WERI-Rb-1 (cell line): ENCODE results near the gene AJAP1.

Source experiments
- DNase-seq: peaks from one replicate; pipeline ENCODE4 v3.0.0-alpha.2; 2020
- H3K27ac ChIP-seq: fragments of 250-450 bp; sonication (Bioruptor Pico); 2 replicates; pipeline ENCODE4 v1.5.1; 2020; ENCODE audit warnings: mild to moderate bottlenecking, moderate library complexity
- H3K27me3 ChIP-seq: fragments of 250-450 bp; sonication (Bioruptor Pico); 2 replicates; pipeline ENCODE4 v1.5.1; 2021; ENCODE audit warnings: mild to moderate bottlenecking, low read depth, moderate library complexity; ENCODE audit not compliant: insufficient read depth, severe bottlenecking
- H3K36me3 ChIP-seq: fragments of 250-450 bp; sonication (Bioruptor Pico); 2 replicates; pipeline ENCODE4 v1.5.1; 2020; ENCODE audit warnings: mild to moderate bottlenecking, moderate library complexity
- H3K4me3 ChIP-seq: 2 replicates; pipeline ENCODE4 v1.5.1; 2011; ENCODE audit warnings: low read depth, mild to moderate bottlenecking, control low read depth, low read length
- H3K9me3 ChIP-seq: fragments of 250-450 bp; sonication (Bioruptor Pico); 2 replicates; pipeline ENCODE4 v1.5.1; 2021; ENCODE audit warnings: mild to moderate bottlenecking, moderate library complexity; ENCODE audit not compliant: severe bottlenecking
- CTCF ChIP-seq: IDR thresholded peaks from 2 replicates; pipeline ENCODE4 v1.5.1; 2011; ENCODE audit warnings: low read depth, mild to moderate bottlenecking, control low read depth, inconsistent platforms, low read length

The AJAP1 gene

GRCh38 chr1:4653328-4653660 lies 1.1 kb upstream of the AJAP1 start:
- H3K4me3 ChIP-seq, result no peak overlapping the region
- no peak overlapping the region for H3K27ac ChIP-seq
- TF ChIP-seq CTCF, result no peak
- peaks cover 3% of the 10 kb centered on the region for H3K9me3 ChIP-seq
- H3K36me3 ChIP-seq, result no peaks in the 10 kb centered on the region
- H3K27me3 ChIP-seq, result peaks cover 73% of the 10 kb centered on the region
- no peak for DNase-seq

- H3K4me3 ChIP-seq, result peak overlapping the region; percentile 36
- H3K9me3 ChIP-seq, result no peaks in the 10 kb centered on the region
- DNase-seq, result no peak
- no peaks in the 10 kb centered on the region for H3K36me3 ChIP-seq
- no peak overlapping the region for H3K27ac ChIP-seq
- TF ChIP-seq CTCF, result no peak
- peaks cover 87% of the 10 kb centered on the region for H3K27me3 ChIP-seq
Observed at GRCh38 chr1:4654764-4655673, 610 bp downstream of the AJAP1 start.

GRCh38 chr1:4655674-4656532 lies 1.5 kb downstream of the AJAP1 start:
- Histone ChIP-seq H3K27me3 (peaks cover 87% of the 10 kb centered on the region), H3K36me3 (no peaks in the 10 kb centered on the region), H3K9me3 (no peaks in the 10 kb centered on the region), H3K4me3 (peak overlapping the region; percentile 36; the same call in 1 of the 2 replicates), H3K27ac (no peak overlapping the region)
- peak; percentile 79 for DNase-seq
- peak; percentile 94 for TF ChIP-seq CTCF

GRCh38 chr1:4656533-4657140 lies 2.2 kb downstream of the AJAP1 start:
- Histone ChIP-seq H3K36me3 (no peaks in the 10 kb centered on the region), H3K27ac (no peak overlapping the region), H3K9me3 (no peaks in the 10 kb centered on the region), H3K27me3 (peaks cover 87% of the 10 kb centered on the region), H3K4me3 (no peak overlapping the region)
- no peak for DNase-seq
- TF ChIP-seq CTCF, result no peak

- TF ChIP-seq CTCF, result no peak
- no peaks in the 10 kb centered on the region for H3K36me3 ChIP-seq
- no peak overlapping the region for H3K27ac ChIP-seq
- no peak overlapping the region for H3K4me3 ChIP-seq
- DNase-seq, result no peak
- H3K27me3 ChIP-seq, result peaks cover 89% of the 10 kb centered on the region
- no peaks in the 10 kb centered on the region for H3K9me3 ChIP-seq
Observed at GRCh38 chr1:4657244-4657789, 2.9 kb downstream of the AJAP1 start.
